ENCODE data around the gene LRFN4. TPM values are rescaled to one million over a fixed set of nuclear protein-coding genes. Genes with fewer than 3 reads are reported as not detected.
A peak's percentile ranks its signal among the peaks of the same experiment; 100 is the strongest.

LRFN4 gene
- total RNA-seq, 1 experiment from 2014 or later, result 66.7 TPM

DNA sequence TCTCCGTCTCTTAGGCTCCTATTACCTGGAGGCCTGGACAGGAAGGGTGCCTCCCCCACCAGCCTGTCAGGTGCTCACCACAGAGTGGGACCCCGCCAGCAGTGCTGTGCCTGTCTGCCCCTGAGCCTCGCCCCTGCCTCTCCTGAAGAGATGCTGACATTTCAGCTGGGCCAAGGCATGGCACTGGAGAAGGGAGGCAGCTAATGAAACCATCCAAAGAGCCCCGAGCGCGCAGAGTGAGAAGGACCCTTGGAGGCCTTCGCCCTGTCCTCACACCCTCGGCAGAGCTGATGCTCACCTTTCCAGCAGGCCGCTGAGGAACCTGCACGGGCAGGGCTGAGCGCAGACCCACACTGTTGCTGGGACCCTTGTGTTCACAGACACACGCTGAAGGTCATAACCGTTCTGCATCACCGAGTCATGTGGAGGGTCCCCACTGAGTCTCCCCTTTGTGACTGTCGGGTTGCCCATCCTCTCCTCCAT, 2.1 kb upstream of the LRFN4 start:
- Histone ChIP-seq H2BK20ac (ENCODE audit: low read depth, low read length, poor library complexity, severe bottlenecking) (no peak overlapping the region), H4K8ac (replicated peaks; ENCODE audit: insufficient read length, low read depth, low read length) (no peak overlapping the region), H2AK5ac (ENCODE audit: insufficient read length, low read length) (no peak overlapping the region), H3K14ac (ENCODE audit: insufficient read depth, low read length) (no peak overlapping the region), H3K4me1 (ENCODE audit: insufficient read depth, low read length) (no peaks in the 10 kb centered on the region), H2BK15ac (ENCODE audit: low read depth, low read length) (no peak overlapping the region), H3K9ac (ENCODE audit: extremely low read depth, insufficient read length, low read length) (no peak overlapping the region), H2AFZ (ENCODE audit: low read length) (no peak overlapping the region), H4K20me1 (ENCODE audit: control insufficient read depth, insufficient read depth, insufficient read length) (no peaks in the 10 kb centered on the region), H3K23me2 (ENCODE audit: insufficient read length, low read depth, low read length, poor library complexity, severe bottlenecking) (peaks cover 10% of the 10 kb centered on the region), H2BK12ac (ENCODE audit: insufficient read length, low read depth, low read length) (no peak overlapping the region), H2BK120ac (ENCODE audit: low read depth, low read length, poor library complexity, severe bottlenecking) (no peak overlapping the region), H4K91ac (ENCODE audit: insufficient read length, low read depth, low read length) (no peak overlapping the region), H3K27me3 (ENCODE audit: insufficient read depth, low read length) (no peaks in the 10 kb centered on the region), H3K79me1 (ENCODE audit: insufficient read depth, low read depth, low read length, poor library complexity, severe bottlenecking) (no peaks in the 10 kb centered on the region), H3T11ph (ENCODE audit: low read length) (no peak overlapping the region), H3K56ac (ENCODE audit: insufficient read length, low read depth, low read length) (no peak overlapping the region), H3K23ac (ENCODE audit: insufficient read length, low read depth, low read length) (no peak overlapping the region), H3K18ac (ENCODE audit: insufficient read length, low read depth, low read length) (no peak overlapping the region), H3K79me2 (ENCODE audit: insufficient read depth, low read length) (no peaks in the 10 kb centered on the region), H3K9me3 (ENCODE audit: control insufficient read depth, low read depth, low read length) (no peaks in the 10 kb centered on the region), H2BK5ac (ENCODE audit: insufficient read length, low read length) (no peak overlapping the region), H3K4ac (ENCODE audit: low read depth, low read length) (no peak overlapping the region), H4K5ac (ENCODE audit: insufficient read length, low read depth, low read length) (no peak overlapping the region), H3K4me2 (ENCODE audit: insufficient read depth, insufficient read length, low read length) (no peak overlapping the region), H3K27ac (ENCODE audit: insufficient read length, low read depth, low read length) (no peak overlapping the region)
- H3K27ac Mint-ChIP-seq, result no peak overlapping the region; a peak in 1 of 7 replicates
- TF ChIP-seq, protein P1, sequence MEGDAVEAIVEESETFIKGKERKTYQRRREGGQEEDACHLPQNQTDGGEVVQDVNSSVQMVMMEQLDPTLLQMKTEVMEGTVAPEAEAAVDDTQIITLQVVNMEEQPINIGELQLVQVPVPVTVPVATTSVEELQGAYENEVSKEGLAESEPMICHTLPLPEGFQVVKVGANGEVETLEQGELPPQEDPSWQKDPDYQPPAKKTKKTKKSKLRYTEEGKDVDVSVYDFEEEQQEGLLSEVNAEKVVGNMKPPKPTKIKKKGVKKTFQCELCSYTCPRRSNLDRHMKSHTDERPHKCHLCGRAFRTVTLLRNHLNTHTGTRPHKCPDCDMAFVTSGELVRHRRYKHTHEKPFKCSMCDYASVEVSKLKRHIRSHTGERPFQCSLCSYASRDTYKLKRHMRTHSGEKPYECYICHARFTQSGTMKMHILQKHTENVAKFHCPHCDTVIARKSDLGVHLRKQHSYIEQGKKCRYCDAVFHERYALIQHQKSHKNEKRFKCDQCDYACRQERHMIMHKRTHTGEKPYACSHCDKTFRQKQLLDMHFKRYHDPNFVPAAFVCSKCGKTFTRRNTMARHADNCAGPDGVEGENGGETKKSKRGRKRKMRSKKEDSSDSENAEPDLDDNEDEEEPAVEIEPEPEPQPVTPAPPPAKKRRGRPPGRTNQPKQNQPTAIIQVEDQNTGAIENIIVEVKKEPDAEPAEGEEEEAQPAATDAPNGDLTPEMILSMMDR (conservative IDR thresholded peaks at IDR 0.05), result no peak
- H3K27me3 Mint-ChIP-seq (ENCODE audit: low read depth), result peaks cover 3% of the 10 kb centered on the region
- H3K36me3 Mint-ChIP-seq (ENCODE audit: insufficient read depth in 1 of 3, low read depth in 3 of 3), result peaks cover 2 to 14% (median 9%) of the 10 kb centered on the region in 3 experiments; a peak in 4 of 7 replicates
- DNase-seq, result no peak
- peak overlapping the region in 1 of 2 experiments; percentile 87; a peak in 2 of 5 replicates for H3K4me3 Mint-ChIP-seq
- H3K4me1 Mint-ChIP-seq, result peaks cover 14 to 16% of the 10 kb centered on the region in 2 experiments
- no peaks in the 10 kb centered on the region for H3K9me3 Mint-ChIP-seq
- no CpG with 5 or more reads among the region's 15 CpGs for WGBS (ENCODE audit: extremely low coverage, insufficient read length, low lambda C conversion rate)

All from H9 (cell line).